Stimulated activated CD8-positive, alpha-beta memory T cell treated with anti-CD3 and anti-CD28 coated beads, Interleukin-7, amount 100 ng/mL, for 1 hour (primary cell): ENCODE results near the gene EFHC2.
"Not testable (repeated sequence)": the region's sequence is repeated elsewhere in the genome, so short reads cannot be mapped to it uniquely, and the experiment has no call there.

Experiments
- DNase-seq, 2 donors: peaks; one replicate each; pipeline ENCODE4 v3.0.0-alpha.2; 2020; ENCODE audit warnings: low read depth in 2 of 2

The EFHC2 gene

DNA sequence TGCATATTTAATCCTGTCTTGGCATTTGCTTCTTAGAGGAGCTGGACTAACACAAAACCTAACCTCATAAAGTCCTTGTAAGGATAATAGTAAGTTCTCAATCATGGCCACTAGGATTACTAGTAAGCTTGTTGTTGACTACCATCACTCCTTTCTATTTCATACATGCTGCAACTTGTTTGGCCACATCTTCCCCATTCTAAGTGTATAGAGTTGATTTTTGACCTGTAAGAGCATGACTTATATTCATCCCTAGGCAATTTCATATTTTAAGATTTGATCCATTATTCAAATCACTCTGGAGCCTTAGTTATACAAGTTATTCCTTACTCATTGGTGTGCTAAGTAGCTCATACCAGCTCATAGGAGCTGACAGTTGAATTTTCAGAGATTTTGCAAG lies 109.4 kb downstream of the EFHC2 start:
- no peak for DNase-seq

GRCh38 chrX:44232081-44232480 lies 111.4 kb downstream of the EFHC2 start:
- no peak for DNase-seq

DNA sequence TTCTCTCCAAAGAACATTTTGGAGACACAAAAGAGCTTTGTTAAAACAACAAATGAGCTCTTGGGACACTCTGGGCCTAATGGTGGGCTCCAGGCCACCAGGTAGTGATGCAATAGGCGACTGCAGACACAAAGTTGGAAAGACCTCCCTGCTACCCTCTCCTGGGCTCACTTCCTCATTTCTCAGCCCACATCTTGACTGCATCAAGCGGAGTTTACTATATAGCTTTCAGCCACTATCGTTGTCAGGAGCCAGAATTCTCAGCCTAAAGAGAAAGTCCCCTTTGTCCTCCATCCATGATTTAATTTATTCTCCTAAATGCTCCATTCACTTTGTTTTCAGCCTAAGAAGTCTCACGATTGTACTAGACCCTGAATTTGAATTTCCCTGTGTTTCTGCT lies 114.9 kb downstream of the EFHC2 start:
- no peak for DNase-seq

GRCh38 chrX:44227991-44228390 lies 115.5 kb downstream of the EFHC2 start:
- no peak for DNase-seq

GRCh38 chrX:44225667-44226066 lies 117.8 kb downstream of the EFHC2 start:
- no peak for DNase-seq

DNA sequence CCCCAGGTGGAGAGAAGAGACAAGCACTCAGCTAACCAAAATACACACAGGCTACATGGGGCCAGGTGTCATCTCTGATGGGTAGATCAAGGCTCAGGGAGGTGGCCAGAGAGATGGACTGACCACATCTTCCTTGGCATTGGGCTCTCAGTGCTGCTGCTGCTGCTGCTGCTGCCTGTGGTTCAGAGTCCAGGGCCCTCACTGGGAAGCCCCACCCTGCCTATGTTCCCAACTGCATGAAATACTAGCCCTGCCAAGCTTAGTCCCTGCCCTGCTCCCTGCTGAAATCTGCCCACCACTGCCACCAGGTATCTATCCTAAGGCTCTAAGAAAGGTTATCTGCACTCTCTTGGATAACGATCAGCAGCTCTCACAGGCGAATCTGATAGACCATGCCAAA lies 118.7 kb downstream of the EFHC2 start:
- DNase-seq: no peak

- no peak for DNase-seq
Measured at GRCh38 chrX:44223150-44223549, 120.3 kb downstream of the EFHC2 start.

- no peak for DNase-seq
Measured at GRCh38 chrX:44218465-44218864, 125.0 kb downstream of the EFHC2 start.

DNA sequence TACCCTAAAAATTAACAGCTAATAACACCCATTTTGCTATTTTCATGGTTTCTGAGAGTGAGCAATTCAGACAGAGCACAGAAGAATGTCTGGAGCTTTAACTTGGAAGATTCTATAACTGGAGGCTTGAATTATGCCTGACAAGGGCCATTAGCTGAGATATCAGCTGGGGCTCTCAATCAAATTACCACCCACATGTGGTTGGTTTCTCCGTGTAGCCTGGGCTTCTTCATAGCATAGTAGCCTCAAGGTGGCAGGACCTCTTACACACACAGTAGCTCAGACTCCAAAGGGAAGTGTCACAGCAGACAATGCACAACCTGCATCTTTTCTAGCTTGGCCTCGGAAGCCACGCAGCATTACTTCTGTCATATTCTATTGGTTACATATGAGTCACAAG lies 127.3 kb downstream of the EFHC2 start:
- DNase-seq: no peak

GRCh38 chrX:44203791-44204190 lies 139.7 kb downstream of the EFHC2 start:
- no peak for DNase-seq

DNA sequence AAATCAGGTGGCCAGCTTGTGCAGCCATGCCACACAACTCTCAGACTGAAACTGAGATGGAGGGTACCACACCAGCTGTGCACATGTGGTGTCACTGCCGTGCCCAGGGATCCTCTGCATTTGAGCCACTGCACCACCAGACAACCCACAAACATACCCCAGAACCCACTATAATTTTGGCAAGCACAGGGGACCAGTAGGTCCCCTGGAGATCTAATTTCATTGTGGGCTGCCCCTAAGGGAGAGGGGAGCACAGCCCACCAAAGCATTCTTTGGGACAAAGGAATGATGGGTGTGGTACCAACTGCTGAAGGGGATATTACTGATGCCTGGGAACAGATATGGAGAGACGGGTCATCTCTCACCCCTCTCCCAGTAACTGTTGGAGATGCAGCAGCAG lies 140.9 kb downstream of the EFHC2 start:
- DNase-seq: no peak

GRCh38 chrX:44189116-44189515 lies 154.4 kb downstream of the EFHC2 start:
- DNase-seq: no peak

GRCh38 chrX:44187915-44188314 lies 155.6 kb downstream of the EFHC2 start:
- not testable (repeated sequence) for DNase-seq

DNA sequence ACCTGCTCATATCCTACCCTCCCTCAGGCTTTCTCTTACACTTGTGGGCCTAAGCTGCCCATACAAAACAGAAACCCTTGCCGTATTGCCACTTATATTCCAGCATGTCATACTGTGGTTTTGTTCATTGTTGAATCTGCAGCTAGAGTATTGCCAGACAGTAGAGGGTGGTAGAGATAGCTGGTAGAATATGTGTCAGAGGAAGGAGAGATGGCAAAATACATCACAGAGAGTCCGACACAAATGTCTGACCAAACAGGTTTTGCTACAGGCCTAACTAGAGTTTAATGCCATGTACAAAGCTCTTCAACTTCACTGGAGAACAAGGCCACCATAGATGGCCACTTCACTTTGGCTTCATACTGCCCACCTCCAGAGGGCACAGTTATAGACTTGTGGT lies 160.1 kb downstream of the EFHC2 start:
- DNase-seq: no peak

DNA sequence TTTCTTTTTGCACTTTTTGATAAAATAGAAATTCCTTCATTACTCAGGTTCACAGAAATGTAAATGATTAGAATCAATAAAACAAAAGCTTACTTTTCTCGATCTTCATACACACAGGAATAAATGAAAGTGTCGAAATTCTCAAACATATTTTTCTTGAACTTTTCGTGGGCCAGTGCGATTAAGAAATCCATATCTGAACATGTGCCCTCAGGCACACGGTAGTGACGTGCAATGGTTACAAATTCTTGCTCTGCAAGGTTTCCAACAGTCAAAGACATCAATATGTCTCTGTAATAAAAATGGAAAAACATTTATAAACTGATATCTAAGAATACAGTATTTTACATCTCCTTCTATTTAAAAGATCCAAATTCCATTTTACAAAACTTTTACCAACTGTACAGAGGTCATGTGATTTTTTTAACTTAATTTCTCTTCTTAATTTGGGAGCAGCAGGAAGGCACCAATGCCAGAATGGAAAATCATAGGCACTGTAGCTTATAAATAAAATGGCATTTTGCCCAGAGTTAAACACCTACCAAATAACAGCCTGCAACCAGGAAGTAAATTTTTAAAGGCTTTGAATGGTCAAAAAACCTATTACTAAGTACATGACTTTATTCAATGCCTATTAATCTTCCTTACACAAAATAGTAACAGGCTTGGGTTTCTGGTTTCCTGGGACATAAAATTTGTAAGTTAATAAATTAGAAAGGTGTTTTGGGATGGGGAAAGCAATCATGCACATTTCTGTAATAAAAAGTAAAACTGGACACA lies 165.0 kb downstream of the EFHC2 start:
- DNase-seq: no peak

GRCh38 chrX:44175455-44175854 lies 168.0 kb downstream of the EFHC2 start:
- DNase-seq: no peak

DNA sequence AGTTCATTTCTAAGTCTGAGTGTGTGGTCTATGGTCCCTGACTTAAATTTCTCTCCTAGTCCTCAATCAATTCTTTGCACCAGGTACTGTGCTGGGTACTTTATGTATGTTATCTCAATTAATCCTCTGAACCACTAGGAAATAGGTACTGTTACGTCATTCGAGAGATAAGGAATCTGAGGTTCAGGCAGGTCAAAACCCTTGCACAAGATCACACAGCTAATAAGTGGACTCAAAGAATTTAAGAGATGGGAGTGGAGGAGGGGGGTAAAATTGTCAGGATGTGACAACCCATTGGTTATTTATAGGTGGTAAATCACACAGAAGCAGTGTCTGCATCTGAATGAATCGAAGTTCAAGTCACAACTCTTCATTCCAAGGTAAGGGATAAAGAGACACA lies 169.4 kb downstream of the EFHC2 start:
- DNase-seq: no peak

DNA sequence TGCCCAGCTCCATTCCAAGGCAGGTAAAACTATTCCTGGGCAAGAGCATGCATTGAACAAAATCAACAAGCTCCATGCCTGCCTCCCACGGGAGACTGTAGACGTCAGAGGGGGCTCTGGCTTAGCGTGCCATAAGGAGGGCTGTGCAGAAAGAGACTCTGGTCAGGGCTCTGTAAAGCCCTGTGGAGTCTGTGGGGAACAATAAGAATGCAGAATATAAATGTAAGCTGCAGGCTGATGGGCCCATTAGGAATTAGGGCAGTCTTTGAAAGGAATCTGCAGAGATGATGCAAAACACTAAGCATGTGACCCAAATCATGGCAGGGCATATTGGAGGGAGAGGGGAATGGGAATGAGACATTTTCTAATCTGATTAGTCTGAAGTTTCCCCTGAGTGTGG lies 170.3 kb downstream of the EFHC2 start:
- DNase-seq: no peak

- no peak for DNase-seq
Measured at GRCh38 chrX:44167116-44167515, 176.4 kb downstream of the EFHC2 start.

- DNase-seq: no peak
Measured at GRCh38 chrX:44162964-44163475, 180.5 kb downstream of the EFHC2 start.

GRCh38 chrX:44157858-44158257 lies 185.6 kb downstream of the EFHC2 start:
- DNase-seq: no peak

DNA sequence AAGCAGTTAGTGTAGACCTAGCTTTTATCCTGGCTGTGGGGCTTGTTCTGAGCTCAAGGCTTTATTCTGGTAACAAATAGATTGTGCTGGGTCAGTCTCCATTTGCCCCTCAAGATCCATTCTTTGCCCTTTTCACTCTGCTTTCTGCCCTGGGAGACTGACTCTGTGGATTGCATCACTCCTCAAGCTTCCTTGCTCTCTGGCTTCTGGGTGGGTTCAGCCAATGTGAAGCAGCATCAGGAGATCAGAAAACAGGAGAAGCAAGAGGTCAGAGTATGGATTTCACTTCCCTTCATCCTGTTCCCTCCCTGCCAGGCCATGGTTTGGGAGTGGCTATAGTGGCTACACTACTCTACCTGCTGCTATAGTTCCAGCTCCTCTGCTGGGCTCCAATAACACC lies 186.2 kb downstream of the EFHC2 start:
- no peak for DNase-seq

DNA sequence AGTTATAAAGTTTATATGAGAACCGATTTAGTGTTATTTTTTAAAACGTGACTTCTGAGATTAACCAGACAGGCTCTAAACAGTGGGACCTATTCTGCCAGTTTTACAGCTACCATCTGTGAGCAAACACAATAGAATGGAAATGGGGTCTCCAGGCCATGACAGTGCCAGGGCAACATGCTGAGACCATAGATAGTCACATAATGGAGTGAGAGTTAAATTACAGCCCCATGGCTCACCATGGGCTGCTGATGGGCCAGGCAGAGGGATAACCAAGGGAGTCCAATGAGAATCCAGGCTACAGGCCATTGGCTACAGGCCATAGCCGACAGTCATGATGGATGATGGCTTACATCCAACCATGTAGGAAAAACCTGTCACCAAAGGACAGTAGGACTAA lies 186.7 kb downstream of the EFHC2 start:
- DNase-seq: no peak

GRCh38 chrX:44155126-44155525 lies 188.3 kb downstream of the EFHC2 start:
- DNase-seq: no peak
